Measurements from ENCODE around the gene PARP1.

GRCh38 chr1:226353698-226354525 is 54.0 kb downstream of the PARP1 start:
- TF ChIP-seq CTCF (IDR thresholded peaks at IDR 0.05; ENCODE audit: low read depth, low read length, missing input control), result no peak
- no peak for TF ChIP-seq RAD21 (IDR thresholded peaks at IDR 0.05)
- no peak for TF ChIP-seq TAF1 (conservative IDR thresholded peaks at IDR 0.05)
- no peak for TF ChIP-seq JUND (IDR thresholded peaks at IDR 0.05)
- TF ChIP-seq SP1 (IDR thresholded peaks at IDR 0.05), result no peak
- TF ChIP-seq ZBTB33 (IDR thresholded peaks at IDR 0.05), result no peak
- no peak for TF ChIP-seq REST (IDR thresholded peaks at IDR 0.05)
- TF ChIP-seq YY1 (IDR thresholded peaks at IDR 0.05), result no peak
- no peak for TF ChIP-seq EGR1 (IDR thresholded peaks at IDR 0.05; ENCODE audit: low read depth in 2 of 2)
- no peak for TF ChIP-seq MAX (IDR thresholded peaks at IDR 0.05)
- TF ChIP-seq HNF4A (conservative IDR thresholded peaks at IDR 0.05), result no peak

Measured in liver (tissue), 3 donors.